ENCODE data around the gene NGRN. TPM values are rescaled to one million over a fixed set of nuclear protein-coding genes. Genes with fewer than 3 reads are reported as not detected.

Gene NGRN
- total and polyA plus RNA-seq, 2 of the 8 experiments (the other 6 are each of a cell fraction or from before 2014, with no cell fraction given), result 60.1 to 101 TPM

DNA sequence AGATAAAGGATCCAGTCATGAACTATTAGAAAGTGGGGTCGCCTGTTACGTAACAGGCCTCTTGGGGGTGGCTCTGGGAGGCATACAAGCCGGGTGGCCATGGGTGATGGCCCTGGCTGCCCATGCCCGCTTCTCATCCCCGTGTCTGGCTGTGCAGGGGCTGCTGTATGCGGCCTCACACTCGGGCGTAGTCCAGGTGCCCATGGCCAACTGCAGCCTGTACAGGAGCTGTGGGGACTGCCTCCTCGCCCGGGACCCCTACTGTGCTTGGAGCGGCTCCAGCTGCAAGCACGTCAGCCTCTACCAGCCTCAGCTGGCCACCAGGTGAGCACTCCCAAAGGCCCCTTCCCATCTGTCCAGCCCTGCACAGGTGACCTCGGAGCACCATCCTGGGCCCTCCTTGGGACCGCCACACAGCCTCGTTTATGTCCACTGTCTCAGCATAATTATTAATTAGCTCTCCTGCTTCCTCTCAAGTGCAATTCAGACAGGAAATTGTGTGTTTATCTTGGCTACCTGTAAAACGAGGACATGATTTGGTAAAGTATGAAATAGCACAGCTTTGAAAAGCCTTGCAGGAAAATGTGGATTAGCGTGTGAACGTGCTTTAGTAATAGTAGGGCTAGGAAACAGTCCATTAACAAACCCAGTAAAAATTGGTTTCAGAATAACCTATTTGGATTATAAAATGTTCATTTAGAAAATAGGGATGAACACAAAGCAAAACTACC is 39.8 kb upstream of the NGRN start (continued):
- TF ChIP-seq, protein P1, sequence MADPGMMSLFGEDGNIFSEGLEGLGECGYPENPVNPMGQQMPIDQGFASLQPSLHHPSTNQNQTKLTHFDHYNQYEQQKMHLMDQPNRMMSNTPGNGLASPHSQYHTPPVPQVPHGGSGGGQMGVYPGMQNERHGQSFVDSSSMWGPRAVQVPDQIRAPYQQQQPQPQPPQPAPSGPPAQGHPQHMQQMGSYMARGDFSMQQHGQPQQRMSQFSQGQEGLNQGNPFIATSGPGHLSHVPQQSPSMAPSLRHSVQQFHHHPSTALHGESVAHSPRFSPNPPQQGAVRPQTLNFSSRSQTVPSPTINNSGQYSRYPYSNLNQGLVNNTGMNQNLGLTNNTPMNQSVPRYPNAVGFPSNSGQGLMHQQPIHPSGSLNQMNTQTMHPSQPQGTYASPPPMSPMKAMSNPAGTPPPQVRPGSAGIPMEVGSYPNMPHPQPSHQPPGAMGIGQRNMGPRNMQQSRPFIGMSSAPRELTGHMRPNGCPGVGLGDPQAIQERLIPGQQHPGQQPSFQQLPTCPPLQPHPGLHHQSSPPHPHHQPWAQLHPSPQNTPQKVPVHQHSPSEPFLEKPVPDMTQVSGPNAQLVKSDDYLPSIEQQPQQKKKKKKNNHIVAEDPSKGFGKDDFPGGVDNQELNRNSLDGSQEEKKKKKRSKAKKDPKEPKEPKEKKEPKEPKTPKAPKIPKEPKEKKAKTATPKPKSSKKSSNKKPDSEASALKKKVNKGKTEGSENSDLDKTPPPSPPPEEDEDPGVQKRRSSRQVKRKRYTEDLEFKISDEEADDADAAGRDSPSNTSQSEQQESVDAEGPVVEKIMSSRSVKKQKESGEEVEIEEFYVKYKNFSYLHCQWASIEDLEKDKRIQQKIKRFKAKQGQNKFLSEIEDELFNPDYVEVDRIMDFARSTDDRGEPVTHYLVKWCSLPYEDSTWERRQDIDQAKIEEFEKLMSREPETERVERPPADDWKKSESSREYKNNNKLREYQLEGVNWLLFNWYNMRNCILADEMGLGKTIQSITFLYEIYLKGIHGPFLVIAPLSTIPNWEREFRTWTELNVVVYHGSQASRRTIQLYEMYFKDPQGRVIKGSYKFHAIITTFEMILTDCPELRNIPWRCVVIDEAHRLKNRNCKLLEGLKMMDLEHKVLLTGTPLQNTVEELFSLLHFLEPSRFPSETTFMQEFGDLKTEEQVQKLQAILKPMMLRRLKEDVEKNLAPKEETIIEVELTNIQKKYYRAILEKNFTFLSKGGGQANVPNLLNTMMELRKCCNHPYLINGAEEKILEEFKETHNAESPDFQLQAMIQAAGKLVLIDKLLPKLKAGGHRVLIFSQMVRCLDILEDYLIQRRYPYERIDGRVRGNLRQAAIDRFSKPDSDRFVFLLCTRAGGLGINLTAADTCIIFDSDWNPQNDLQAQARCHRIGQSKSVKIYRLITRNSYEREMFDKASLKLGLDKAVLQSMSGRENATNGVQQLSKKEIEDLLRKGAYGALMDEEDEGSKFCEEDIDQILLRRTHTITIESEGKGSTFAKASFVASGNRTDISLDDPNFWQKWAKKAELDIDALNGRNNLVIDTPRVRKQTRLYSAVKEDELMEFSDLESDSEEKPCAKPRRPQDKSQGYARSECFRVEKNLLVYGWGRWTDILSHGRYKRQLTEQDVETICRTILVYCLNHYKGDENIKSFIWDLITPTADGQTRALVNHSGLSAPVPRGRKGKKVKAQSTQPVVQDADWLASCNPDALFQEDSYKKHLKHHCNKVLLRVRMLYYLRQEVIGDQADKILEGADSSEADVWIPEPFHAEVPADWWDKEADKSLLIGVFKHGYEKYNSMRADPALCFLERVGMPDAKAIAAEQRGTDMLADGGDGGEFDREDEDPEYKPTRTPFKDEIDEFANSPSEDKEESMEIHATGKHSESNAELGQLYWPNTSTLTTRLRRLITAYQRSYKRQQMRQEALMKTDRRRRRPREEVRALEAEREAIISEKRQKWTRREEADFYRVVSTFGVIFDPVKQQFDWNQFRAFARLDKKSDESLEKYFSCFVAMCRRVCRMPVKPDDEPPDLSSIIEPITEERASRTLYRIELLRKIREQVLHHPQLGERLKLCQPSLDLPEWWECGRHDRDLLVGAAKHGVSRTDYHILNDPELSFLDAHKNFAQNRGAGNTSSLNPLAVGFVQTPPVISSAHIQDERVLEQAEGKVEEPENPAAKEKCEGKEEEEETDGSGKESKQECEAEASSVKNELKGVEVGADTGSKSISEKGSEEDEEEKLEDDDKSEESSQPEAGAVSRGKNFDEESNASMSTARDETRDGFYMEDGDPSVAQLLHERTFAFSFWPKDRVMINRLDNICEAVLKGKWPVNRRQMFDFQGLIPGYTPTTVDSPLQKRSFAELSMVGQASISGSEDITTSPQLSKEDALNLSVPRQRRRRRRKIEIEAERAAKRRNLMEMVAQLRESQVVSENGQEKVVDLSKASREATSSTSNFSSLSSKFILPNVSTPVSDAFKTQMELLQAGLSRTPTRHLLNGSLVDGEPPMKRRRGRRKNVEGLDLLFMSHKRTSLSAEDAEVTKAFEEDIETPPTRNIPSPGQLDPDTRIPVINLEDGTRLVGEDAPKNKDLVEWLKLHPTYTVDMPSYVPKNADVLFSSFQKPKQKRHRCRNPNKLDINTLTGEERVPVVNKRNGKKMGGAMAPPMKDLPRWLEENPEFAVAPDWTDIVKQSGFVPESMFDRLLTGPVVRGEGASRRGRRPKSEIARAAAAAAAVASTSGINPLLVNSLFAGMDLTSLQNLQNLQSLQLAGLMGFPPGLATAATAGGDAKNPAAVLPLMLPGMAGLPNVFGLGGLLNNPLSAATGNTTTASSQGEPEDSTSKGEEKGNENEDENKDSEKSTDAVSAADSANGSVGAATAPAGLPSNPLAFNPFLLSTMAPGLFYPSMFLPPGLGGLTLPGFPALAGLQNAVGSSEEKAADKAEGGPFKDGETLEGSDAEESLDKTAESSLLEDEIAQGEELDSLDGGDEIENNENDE (IDR thresholded peaks at IDR 0.05; ENCODE audit: insufficient replicate concordance, low read length), result no peak
- TF ChIP-seq, protein P2, sequence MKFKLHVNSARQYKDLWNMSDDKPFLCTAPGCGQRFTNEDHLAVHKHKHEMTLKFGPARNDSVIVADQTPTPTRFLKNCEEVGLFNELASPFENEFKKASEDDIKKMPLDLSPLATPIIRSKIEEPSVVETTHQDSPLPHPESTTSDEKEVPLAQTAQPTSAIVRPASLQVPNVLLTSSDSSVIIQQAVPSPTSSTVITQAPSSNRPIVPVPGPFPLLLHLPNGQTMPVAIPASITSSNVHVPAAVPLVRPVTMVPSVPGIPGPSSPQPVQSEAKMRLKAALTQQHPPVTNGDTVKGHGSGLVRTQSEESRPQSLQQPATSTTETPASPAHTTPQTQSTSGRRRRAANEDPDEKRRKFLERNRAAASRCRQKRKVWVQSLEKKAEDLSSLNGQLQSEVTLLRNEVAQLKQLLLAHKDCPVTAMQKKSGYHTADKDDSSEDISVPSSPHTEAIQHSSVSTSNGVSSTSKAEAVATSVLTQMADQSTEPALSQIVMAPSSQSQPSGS (IDR thresholded peaks at IDR 0.05; ENCODE audit: low read length), result no peak
- TF ChIP-seq NRF1 (IDR thresholded peaks at IDR 0.05; ENCODE audit: low read depth, low read length), result no peak
- no peak for TF ChIP-seq EP300 (IDR thresholded peaks at IDR 0.05; ENCODE audit: borderline replicate concordance in 1 of 2, low read depth in 2 of 2, low read length in 2 of 2)
- no peak for TF ChIP-seq CBX5 (IDR thresholded peaks at IDR 0.05; ENCODE audit: low read depth, low read length)
- TF ChIP-seq BCL11A (IDR thresholded peaks at IDR 0.05; ENCODE audit: low read depth in 2 of 2, low read length in 2 of 2), result no peak
- TF ChIP-seq PHF8 (conservative IDR thresholded peaks at IDR 0.05; ENCODE audit: low read depth, low read length), result no peak
